GM23338 (cell line): ENCODE results near the gene AMZ1. TPM values are rescaled to one million over a fixed set of nuclear protein-coding genes. Genes with fewer than 3 reads are reported as not detected.

ENCODE experiments used
- ATAC-seq: fragments of 200-7000 bp; cut with Tn5 transposase; 3 replicates; pipeline ENCODE4 v1.9.1; 2020
- DNase-seq: peaks from one replicate; pipeline ENCODE4 v3.0.0-alpha.2; 2015; ENCODE audit warnings: low spot score
- H2AFZ ChIP-seq: fragments of 200-600 bp; sonication (generic); 2 replicates; pipeline ENCODE4 v1.8.0; 2016; ENCODE audit warnings: antibody characterized with exemption, mild to moderate bottlenecking, moderate library complexity
- H3F3A ChIP-seq: fragments of 200-600 bp; sonication (generic); replicated peaks from 2 replicates; pipeline ENCODE4 v1.8.0; 2017; ENCODE audit warnings: antibody characterized with exemption, mixed run types, low read depth
- H3K27ac ChIP-seq: fragments of 200-600 bp; sonication (generic); 2 replicates; pipeline ENCODE4 v1.6.1; 2016; ENCODE audit warnings: low read depth
- H3K27me3 ChIP-seq: fragments of 200-600 bp; sonication (generic); 2 replicates; pipeline ENCODE4 v1.8.0; 2016; ENCODE audit warnings: mild to moderate bottlenecking, mixed run types, moderate library complexity; ENCODE audit not compliant: insufficient read depth
- H3K36me3 ChIP-seq: fragments of 200-600 bp; sonication (generic); 2 replicates; pipeline ENCODE4 v1.8.0; 2016; ENCODE audit warnings: mild to moderate bottlenecking; ENCODE audit not compliant: insufficient read depth
- H3K4me1 ChIP-seq: fragments of 200-600 bp; sonication (generic); 2 replicates; pipeline ENCODE4 v1.8.0; 2016; ENCODE audit warnings: mild to moderate bottlenecking, moderate library complexity; ENCODE audit not compliant: insufficient read depth
- H3K4me2 ChIP-seq: fragments of 200-600 bp; sonication (generic); 2 replicates; pipeline ENCODE4 v1.7.1; 2017; ENCODE audit warnings: mixed run types
- H3K4me3 ChIP-seq: fragments of 200-600 bp; sonication (generic); 2 replicates; pipeline ENCODE4 v1.6.1; 2016; ENCODE audit warnings: mixed run types
- H3K79me2 ChIP-seq: fragments of 200-600 bp; sonication (generic); replicated peaks from 2 replicates; pipeline ENCODE4 v1.8.0; 2017; ENCODE audit warnings: mild to moderate bottlenecking; ENCODE audit not compliant: insufficient read depth
- H3K9me2 ChIP-seq: fragments of 200-600 bp; sonication (generic); 2 replicates; pipeline ENCODE4 v1.8.0; 2017; ENCODE audit not compliant: insufficient read depth
- H4K20me1 ChIP-seq: fragments of 200-600 bp; sonication (generic); replicated peaks from 2 replicates; pipeline ENCODE4 v1.8.0; 2017; ENCODE audit warnings: mild to moderate bottlenecking; ENCODE audit not compliant: insufficient read depth
- H3K27ac Mint-ChIP-seq: 2 replicates; pipeline ENCODE4 v1.8.0; 2020; ENCODE audit warnings: inconsistent platforms, mild to moderate bottlenecking, moderate library complexity, mixed read lengths
- H3K27me3 Mint-ChIP-seq: 3 replicates; pipeline ENCODE4 v1.8.0; 2022; ENCODE audit warnings: low read depth, mild to moderate bottlenecking, moderate library complexity, mixed read lengths, inconsistent platforms; ENCODE audit not compliant: insufficient read depth, poor library complexity
- H3K36me3 Mint-ChIP-seq: 3 replicates; pipeline ENCODE4 v1.8.0; 2021; ENCODE audit warnings: low read depth, mild to moderate bottlenecking, inconsistent platforms, moderate library complexity, mixed read lengths
- H3K4me1 Mint-ChIP-seq: 3 replicates; pipeline ENCODE4 v1.8.0; 2020; ENCODE audit warnings: mild to moderate bottlenecking, inconsistent platforms, mixed read lengths
- H3K4me3 Mint-ChIP-seq: 3 replicates; pipeline ENCODE4 v1.8.0; 2021; ENCODE audit warnings: moderate library complexity, mild to moderate bottlenecking, inconsistent platforms, mixed read lengths
- H3K9me3 Mint-ChIP-seq: 3 replicates; pipeline ENCODE4 v1.8.0; 2020; ENCODE audit warnings: moderate library complexity, mild to moderate bottlenecking, inconsistent platforms, mixed read lengths
- EZH2 ChIP-seq: fragments of 200-600 bp; sonication (generic); IDR thresholded peaks from one replicate; pipeline ENCODE4 v1.8.0; 2017; ENCODE audit warnings: antibody characterized with exemption, mild to moderate bottlenecking, low read depth; ENCODE audit not compliant: unreplicated experiment
- JUNB ChIP-seq: IDR thresholded peaks from one replicate; pipeline ENCODE4 v1.6.1; 2016; ENCODE audit warnings: antibody characterized with exemption; ENCODE audit not compliant: unreplicated experiment
- POLR2AphosphoS5 ChIP-seq: IDR thresholded peaks from 2 replicates; pipeline ENCODE4 v1.6.1; 2016; ENCODE audit warnings: antibody characterized with exemption, low read depth
- STAT1 ChIP-seq: IDR thresholded peaks from one replicate; pipeline ENCODE4 v1.6.1; 2016; ENCODE audit warnings: antibody characterized with exemption; ENCODE audit not compliant: unreplicated experiment
- ZNF114 ChIP-seq: fragments of 250-450 bp; sonication (Bioruptor Pico); IDR thresholded peaks from 2 replicates; pipeline ENCODE4 v1.5.0; 2020; ENCODE audit warnings: mild to moderate bottlenecking, moderate library complexity
- ZNF331 ChIP-seq: fragments of 250-450 bp; sonication (Bioruptor Pico); IDR thresholded peaks from 2 replicates; pipeline ENCODE4 v1.5.0; 2020; ENCODE audit warnings: low read depth, mild to moderate bottlenecking, moderate library complexity
- polyA plus RNA-seq: library from polyadenylated mRNA; unstranded; fragments of >200 nt; fragmentation: Nextera tagmentation; extraction: Ambion mirVana; gene quantifications from 2 replicates; pipeline ENCODE4 v1.2.1, GENCODE V29; 2016
- total RNA-seq: library from RNA; depleted of rRNA; stranded (reverse); fragments of >200 nt; shearing (Covaris generic); gene quantifications from 2 replicates; pipeline ENCODE4 v1.2.3, GENCODE V29; 2014
- TF ChIP-seq, protein P1 (sequence below), 2 experiments: fragments of 200-600 bp in 1 of 2; sonication (generic) in 1 of 2; conservative IDR thresholded peaks; 2 replicates each; pipeline versions ENCODE4 v1.5.1 to v1.6.1; 2016 to 2017; ENCODE audit warnings: antibody characterized with exemption in 2 of 2, low read depth in 2 of 2, mild to moderate bottlenecking in 2 of 2, moderate library complexity in 1 of 2
- TF ChIP-seq, protein P2 (sequence below): fragments of 250-450 bp; sonication (Bioruptor Pico); IDR thresholded peaks from 2 replicates; pipeline ENCODE4 v1.5.0; 2020; ENCODE audit warnings: mild to moderate bottlenecking, moderate library complexity
- TF ChIP-seq, protein P3 (sequence below): IDR thresholded peaks from 2 replicates; pipeline ENCODE4 v1.6.1; 2016; ENCODE audit warnings: antibody characterized with exemption
- TF ChIP-seq, protein P4 (sequence below): IDR thresholded peaks from one replicate; pipeline ENCODE4 v1.6.1; 2018; ENCODE audit warnings: antibody characterized with exemption; ENCODE audit not compliant: unreplicated experiment

The AMZ1 gene
- total and polyA plus RNA-seq, 2 experiments from 2014 or later: 0.73 to 4.5 TPM

DNA sequence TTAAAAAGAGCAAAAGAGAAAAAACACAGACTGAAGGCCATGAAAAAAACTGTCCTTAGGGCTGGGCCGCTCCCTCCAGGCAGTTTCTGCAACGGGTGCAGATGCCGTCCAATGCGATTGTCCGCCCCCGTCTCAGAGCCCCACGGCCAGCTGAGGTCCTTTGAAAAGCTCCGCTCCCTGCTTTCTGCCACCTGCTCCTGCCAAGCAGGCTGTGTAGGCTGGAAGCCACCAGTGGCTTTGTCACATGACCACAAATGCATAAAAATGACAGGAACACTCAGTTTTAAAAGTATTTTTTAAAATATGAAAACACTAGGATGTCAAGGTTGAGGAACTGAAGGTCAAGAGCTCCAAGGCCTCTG, 71.7 kb downstream of the AMZ1 start:
- Mint-ChIP-seq H3K4me3 (no peak overlapping the region), H3K27ac (no peak overlapping the region), H3K9me3 (no peaks in the 10 kb centered on the region), H3K36me3 (peaks cover 36% of the 10 kb centered on the region), H3K4me1 (peaks cover 44% of the 10 kb centered on the region), H3K27me3 (peaks cover 12% of the 10 kb centered on the region)
- TF ChIP-seq ZNF331: no peak
- no peak for TF ChIP-seq ZNF114 (CRISPR knock-in tag)
- no peak for TF ChIP-seq EZH2
- TF ChIP-seq, protein P1, sequence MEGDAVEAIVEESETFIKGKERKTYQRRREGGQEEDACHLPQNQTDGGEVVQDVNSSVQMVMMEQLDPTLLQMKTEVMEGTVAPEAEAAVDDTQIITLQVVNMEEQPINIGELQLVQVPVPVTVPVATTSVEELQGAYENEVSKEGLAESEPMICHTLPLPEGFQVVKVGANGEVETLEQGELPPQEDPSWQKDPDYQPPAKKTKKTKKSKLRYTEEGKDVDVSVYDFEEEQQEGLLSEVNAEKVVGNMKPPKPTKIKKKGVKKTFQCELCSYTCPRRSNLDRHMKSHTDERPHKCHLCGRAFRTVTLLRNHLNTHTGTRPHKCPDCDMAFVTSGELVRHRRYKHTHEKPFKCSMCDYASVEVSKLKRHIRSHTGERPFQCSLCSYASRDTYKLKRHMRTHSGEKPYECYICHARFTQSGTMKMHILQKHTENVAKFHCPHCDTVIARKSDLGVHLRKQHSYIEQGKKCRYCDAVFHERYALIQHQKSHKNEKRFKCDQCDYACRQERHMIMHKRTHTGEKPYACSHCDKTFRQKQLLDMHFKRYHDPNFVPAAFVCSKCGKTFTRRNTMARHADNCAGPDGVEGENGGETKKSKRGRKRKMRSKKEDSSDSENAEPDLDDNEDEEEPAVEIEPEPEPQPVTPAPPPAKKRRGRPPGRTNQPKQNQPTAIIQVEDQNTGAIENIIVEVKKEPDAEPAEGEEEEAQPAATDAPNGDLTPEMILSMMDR (conservative IDR thresholded peaks at IDR 0.05; ENCODE audit: low read depth in 2 of 2): no peak
- TF ChIP-seq STAT1: no peak
- TF ChIP-seq JUNB: no peak
- TF ChIP-seq, protein P2, sequence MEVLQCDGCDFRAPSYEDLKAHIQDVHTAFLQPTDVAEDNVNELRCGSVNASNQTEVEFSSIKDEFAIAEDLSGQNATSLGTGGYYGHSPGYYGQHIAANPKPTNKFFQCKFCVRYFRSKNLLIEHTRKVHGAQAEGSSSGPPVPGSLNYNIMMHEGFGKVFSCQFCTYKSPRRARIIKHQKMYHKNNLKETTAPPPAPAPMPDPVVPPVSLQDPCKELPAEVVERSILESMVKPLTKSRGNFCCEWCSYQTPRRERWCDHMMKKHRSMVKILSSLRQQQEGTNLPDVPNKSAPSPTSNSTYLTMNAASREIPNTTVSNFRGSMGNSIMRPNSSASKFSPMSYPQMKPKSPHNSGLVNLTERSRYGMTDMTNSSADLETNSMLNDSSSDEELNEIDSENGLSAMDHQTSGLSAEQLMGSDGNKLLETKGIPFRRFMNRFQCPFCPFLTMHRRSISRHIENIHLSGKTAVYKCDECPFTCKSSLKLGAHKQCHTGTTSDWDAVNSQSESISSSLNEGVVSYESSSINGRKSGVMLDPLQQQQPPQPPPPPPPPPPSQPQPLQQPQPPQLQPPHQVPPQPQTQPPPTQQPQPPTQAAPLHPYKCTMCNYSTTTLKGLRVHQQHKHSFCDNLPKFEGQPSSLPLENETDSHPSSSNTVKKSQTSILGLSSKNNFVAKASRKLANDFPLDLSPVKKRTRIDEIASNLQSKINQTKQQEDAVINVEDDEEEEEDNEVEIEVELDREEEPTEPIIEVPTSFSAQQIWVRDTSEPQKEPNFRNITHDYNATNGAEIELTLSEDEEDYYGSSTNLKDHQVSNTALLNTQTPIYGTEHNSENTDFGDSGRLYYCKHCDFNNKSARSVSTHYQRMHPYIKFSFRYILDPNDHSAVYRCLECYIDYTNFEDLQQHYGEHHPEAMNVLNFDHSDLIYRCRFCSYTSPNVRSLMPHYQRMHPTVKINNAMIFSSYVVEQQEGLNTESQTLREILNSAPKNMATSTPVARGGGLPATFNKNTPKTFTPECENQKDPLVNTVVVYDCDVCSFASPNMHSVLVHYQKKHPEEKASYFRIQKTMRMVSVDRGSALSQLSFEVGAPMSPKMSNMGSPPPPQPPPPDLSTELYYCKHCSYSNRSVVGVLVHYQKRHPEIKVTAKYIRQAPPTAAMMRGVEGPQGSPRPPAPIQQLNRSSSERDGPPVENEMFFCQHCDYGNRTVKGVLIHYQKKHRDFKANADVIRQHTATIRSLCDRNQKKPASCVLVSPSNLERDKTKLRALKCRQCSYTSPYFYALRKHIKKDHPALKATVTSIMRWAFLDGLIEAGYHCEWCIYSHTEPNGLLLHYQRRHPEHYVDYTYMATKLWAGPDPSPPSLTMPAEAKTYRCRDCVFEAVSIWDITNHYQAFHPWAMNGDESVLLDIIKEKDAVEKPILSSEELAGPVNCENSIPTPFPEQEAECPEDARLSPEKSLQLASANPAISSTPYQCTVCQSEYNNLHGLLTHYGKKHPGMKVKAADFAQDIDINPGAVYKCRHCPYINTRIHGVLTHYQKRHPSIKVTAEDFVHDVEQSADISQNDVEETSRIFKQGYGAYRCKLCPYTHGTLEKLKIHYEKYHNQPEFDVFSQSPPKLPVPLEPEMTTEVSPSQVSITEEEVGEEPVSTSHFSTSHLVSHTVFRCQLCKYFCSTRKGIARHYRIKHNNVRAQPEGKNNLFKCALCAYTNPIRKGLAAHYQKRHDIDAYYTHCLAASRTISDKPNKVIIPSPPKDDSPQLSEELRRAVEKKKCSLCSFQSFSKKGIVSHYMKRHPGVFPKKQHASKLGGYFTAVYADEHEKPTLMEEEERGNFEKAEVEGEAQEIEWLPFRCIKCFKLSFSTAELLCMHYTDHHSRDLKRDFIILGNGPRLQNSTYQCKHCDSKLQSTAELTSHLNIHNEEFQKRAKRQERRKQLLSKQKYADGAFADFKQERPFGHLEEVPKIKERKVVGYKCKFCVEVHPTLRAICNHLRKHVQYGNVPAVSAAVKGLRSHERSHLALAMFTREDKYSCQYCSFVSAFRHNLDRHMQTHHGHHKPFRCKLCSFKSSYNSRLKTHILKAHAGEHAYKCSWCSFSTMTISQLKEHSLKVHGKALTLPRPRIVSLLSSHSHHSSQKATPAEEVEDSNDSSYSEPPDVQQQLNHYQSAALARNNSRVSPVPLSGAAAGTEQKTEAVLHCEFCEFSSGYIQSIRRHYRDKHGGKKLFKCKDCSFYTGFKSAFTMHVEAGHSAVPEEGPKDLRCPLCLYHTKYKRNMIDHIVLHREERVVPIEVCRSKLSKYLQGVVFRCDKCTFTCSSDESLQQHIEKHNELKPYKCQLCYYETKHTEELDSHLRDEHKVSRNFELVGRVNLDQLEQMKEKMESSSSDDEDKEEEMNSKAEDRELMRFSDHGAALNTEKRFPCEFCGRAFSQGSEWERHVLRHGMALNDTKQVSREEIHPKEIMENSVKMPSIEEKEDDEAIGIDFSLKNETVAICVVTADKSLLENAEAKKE: no peak
- TF ChIP-seq, protein P3, sequence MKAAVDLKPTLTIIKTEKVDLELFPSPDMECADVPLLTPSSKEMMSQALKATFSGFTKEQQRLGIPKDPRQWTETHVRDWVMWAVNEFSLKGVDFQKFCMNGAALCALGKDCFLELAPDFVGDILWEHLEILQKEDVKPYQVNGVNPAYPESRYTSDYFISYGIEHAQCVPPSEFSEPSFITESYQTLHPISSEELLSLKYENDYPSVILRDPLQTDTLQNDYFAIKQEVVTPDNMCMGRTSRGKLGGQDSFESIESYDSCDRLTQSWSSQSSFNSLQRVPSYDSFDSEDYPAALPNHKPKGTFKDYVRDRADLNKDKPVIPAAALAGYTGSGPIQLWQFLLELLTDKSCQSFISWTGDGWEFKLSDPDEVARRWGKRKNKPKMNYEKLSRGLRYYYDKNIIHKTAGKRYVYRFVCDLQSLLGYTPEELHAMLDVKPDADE: no peak
- TF ChIP-seq, protein P4, sequence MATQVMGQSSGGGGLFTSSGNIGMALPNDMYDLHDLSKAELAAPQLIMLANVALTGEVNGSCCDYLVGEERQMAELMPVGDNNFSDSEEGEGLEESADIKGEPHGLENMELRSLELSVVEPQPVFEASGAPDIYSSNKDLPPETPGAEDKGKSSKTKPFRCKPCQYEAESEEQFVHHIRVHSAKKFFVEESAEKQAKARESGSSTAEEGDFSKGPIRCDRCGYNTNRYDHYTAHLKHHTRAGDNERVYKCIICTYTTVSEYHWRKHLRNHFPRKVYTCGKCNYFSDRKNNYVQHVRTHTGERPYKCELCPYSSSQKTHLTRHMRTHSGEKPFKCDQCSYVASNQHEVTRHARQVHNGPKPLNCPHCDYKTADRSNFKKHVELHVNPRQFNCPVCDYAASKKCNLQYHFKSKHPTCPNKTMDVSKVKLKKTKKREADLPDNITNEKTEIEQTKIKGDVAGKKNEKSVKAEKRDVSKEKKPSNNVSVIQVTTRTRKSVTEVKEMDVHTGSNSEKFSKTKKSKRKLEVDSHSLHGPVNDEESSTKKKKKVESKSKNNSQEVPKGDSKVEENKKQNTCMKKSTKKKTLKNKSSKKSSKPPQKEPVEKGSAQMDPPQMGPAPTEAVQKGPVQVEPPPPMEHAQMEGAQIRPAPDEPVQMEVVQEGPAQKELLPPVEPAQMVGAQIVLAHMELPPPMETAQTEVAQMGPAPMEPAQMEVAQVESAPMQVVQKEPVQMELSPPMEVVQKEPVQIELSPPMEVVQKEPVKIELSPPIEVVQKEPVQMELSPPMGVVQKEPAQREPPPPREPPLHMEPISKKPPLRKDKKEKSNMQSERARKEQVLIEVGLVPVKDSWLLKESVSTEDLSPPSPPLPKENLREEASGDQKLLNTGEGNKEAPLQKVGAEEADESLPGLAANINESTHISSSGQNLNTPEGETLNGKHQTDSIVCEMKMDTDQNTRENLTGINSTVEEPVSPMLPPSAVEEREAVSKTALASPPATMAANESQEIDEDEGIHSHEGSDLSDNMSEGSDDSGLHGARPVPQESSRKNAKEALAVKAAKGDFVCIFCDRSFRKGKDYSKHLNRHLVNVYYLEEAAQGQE: no peak
- no peak for TF ChIP-seq POLR2AphosphoS5
- ATAC-seq: no peak
- DNase-seq: no peak
- Histone ChIP-seq H3K4me3 (no peak overlapping the region), H3K9me2 (no peaks in the 10 kb centered on the region), H3K36me3 (no peaks in the 10 kb centered on the region; the same call in 1 of the 2 replicates), H3F3A (no peaks in the 10 kb centered on the region), H3K4me1 (peaks cover 14% of the 10 kb centered on the region), H3K79me2 (peaks cover 76% of the 10 kb centered on the region), H3K27me3 (no peaks in the 10 kb centered on the region), H3K27ac (no peak overlapping the region), H3K4me2 (no peak overlapping the region), H4K20me1 (peaks cover 17% of the 10 kb centered on the region; the same call in 1 of the 2 replicates), H2AFZ (no peak overlapping the region)
